NB4 (cell line): ENCODE data around the gene PDZD4.

Experiments
- CTCF ChIP-seq: IDR thresholded peaks from one replicate; pipeline ENCODE4 v1.5.1; 2012; ENCODE audit warnings: low read depth, low read length
- MAX ChIP-seq: IDR thresholded peaks from 2 replicates; pipeline ENCODE4 v1.6.1; 2011; ENCODE audit warnings: low read depth, low read length
- POLR2A ChIP-seq: IDR thresholded peaks from 2 replicates; pipeline ENCODE4 v1.6.1; 2011; ENCODE audit warnings: mild to moderate bottlenecking; ENCODE audit not compliant: insufficient read length; ENCODE audit errors: extremely low read depth

GRCh38 chrX:153867139-153867538 is 36.8 kb upstream of the PDZD4 start:
- TF ChIP-seq CTCF (no peak), MAX (no peak), POLR2A (no peak)
